GM12873 (cell line): ENCODE results near the gene DAAM1.

Source experiments
- CTCF ChIP-seq: IDR thresholded peaks from 2 replicates; pipeline ENCODE4 v1.5.1; 2012; ENCODE audit warnings: low read depth, mild to moderate bottlenecking, moderate library complexity, low read length, control low read depth; ENCODE audit not compliant: insufficient read depth; ENCODE audit errors: missing control alignments

DAAM1 gene

DNA sequence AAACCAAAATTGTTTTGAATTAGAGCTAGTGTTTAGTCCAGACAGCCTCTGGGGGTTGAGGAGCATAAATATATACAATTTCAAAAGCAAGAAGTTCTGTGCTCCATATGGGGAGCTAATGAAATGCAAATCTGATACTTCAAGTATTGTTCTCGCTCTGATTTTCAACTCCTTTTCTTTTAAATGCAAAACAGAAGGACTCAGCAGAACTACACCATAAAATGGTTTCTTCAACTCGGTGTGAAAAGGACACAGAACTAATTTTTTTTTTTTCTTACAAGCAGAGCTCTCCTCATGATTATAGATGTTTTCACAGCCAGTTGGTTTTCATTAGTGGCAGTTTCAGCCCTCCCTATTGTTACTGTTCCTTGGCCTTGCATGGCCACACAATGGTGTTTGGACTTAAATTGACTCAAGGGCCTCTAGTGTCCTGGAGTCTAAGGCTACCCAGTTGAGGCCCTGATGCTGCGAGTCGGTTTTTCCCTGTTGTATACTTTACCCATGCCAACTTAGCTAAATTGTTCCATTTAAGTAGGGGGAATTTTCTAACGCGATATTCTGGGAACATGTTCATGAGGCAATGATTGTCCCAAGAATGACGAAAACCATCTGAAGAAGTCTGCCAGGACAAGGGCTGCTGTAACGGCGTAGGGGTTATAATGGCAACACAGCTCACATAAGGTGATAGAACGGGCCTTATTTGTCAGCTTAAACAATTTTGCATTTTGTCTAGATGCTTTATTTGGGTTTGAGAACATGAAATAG is 156.4 kb downstream of the DAAM1 start:
- TF ChIP-seq CTCF = no peak

GRCh38 chr14:59346329-59346728 is 157.9 kb downstream of the DAAM1 start:
- TF ChIP-seq CTCF = no peak

- TF ChIP-seq CTCF = no peak
Measured at GRCh38 chr14:59346796-59347510, 158.5 kb downstream of the DAAM1 start.

DNA sequence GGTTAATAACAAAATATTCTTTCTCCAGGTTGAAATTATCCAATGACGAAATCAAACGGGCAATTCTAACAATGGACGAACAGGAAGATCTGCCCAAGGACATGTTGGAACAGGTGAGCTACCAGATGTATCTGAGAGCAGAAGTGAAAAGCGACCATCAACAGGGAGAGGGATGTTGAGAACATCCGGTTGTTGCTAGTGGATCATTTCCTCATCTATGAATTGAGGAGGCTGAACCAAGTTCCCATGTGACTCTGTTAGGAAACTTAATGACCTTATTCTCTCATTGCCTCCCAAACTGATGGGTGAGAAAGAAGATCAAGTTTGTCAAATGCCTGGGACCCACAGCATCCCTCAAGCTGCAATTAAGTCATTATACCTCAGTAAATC is 159.0 kb downstream of the DAAM1 start:
- TF ChIP-seq CTCF = no peak

DNA sequence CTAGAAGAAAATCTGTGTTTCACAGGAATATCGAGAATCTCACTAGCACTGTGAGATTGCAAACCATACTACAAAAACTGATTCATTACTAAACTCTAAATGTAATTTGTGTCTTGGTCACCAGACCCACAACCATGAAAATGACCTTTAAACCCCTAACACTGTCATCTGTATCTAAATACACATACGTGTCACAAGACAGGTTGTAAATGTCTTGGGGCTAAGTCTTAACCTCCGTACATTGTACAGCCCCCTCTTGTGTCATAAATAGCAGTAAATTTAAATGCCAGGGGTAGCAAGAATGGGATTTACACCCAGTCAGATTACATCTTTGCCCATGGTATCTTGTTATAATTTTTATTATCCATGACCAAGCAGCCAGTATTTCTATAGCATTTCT is 159.4 kb downstream of the DAAM1 start:
- TF ChIP-seq CTCF = no peak

DNA sequence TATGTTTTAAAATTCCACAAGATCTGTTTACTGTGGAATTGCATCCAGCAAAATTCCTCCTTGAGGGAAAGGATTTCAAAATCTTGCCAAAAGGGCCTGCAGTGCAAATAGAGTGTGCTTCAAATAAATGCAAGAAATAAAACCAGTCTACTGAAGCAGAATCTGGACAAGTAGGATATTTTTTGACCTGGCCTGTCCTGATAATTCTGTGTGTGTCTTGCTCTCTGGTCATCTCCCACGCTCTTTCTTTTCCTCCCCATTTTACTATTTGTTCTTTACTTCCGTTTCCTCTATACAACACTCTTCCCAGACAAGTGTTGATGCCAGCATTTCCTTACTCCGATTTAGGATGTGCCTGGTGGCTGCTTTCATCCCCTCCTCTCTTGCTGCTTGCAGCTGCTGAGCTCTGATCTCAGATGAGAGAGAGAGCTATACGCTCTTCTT is 160.8 kb downstream of the DAAM1 start:
- no peak for TF ChIP-seq CTCF

DNA sequence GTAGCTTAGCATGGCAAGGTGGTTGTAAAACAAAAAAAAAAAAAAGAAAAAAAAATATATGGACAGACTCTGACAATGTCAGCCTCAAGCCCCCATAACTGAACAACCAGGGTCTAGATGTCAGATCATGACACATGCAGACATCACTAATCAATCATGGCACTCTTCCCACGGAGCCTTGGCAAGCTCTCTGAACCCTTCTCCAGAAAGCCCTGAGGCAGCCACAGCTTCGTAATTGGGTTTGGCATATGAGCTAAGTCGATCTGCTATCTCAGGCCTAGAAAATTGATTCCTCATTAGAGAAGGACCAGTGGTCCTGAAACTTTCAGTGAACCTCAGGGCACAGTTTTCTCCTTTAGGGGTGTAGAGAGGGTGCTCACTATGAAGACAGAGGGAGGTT is 164.5 kb downstream of the DAAM1 start:
- no peak for TF ChIP-seq CTCF
